Small intestine (tissue), 7 donors: ENCODE measurements around the gene NF2. TPM values are rescaled to one million over a fixed set of nuclear protein-coding genes. Genes with fewer than 3 reads are reported as not detected.
"Not testable (repeated sequence)": the region's sequence is repeated elsewhere in the genome, so short reads cannot be mapped to it uniquely, and the experiment has no call there.

Experiments
- DNase-seq, 2 donors: peaks; one replicate each; pipeline versions ENCODE4 v3.0.0 to v3.0.0-alpha.2; 2013
- FAIRE-seq: peaks from 2 replicates; lab custom pipeline; 2012; peaks lifted over from hg19 to GRCh38; lab: Jason Lieb, UNC
- H3K27ac ChIP-seq, 3 donors: one replicate each; pipeline ENCODE4 v1.5.1; 2013; ENCODE audit warnings: low read length in 2 of 3, mild to moderate bottlenecking in 2 of 3, control low read depth in 1 of 3, inconsistent platforms in 1 of 3, low read depth in 1 of 3, moderate library complexity in 1 of 3
- H3K27me3 ChIP-seq, 3 donors: one replicate each; pipeline ENCODE4 v1.6.1; 2013; ENCODE audit warnings: low read length in 3 of 3, inconsistent platforms in 1 of 3; ENCODE audit not compliant: control insufficient read depth in 3 of 3, insufficient read depth in 3 of 3
- H3K36me3 ChIP-seq, 3 donors: one replicate each; pipeline ENCODE4 v1.6.1; 2013; ENCODE audit warnings: low read length in 3 of 3, inconsistent platforms in 1 of 3, low read depth in 1 of 3, mild to moderate bottlenecking in 1 of 3, moderate library complexity in 1 of 3; ENCODE audit not compliant: control insufficient read depth in 3 of 3, insufficient read depth in 2 of 3
- H3K4me1 ChIP-seq, 3 donors: one replicate each; pipeline ENCODE4 v1.6.1; 2013; ENCODE audit warnings: low read length in 2 of 3, inconsistent platforms in 1 of 3, low read depth in 1 of 3, mild to moderate bottlenecking in 1 of 3, moderate library complexity in 1 of 3; ENCODE audit not compliant: control insufficient read depth in 3 of 3, insufficient read depth in 2 of 3
- H3K4me3 ChIP-seq, 3 donors: one replicate each; pipeline ENCODE4 v1.5.1; 2013; ENCODE audit warnings: low read length in 3 of 3, control low read depth in 1 of 3, inconsistent platforms in 1 of 3, low read depth in 1 of 3, mild to moderate bottlenecking in 1 of 3, moderate library complexity in 1 of 3
- H3K9me3 ChIP-seq, 2 donors: one replicate each; pipeline ENCODE4 v1.6.1; 2013; ENCODE audit warnings: low read depth in 1 of 2, low read length in 1 of 2; ENCODE audit not compliant: control insufficient read depth in 2 of 2, insufficient read depth in 1 of 2
- WGBS, 3 donors: extraction: QIAGEN DNeasy Blood & Tissue Kit; methylation state at CpG; one replicate each; pipeline ENCODE4 v1.1.7; 2013; 5-methylcytosine and 5-hydroxymethylcytosine counted together
- polyA plus RNA-seq, 4 donors: library from polyadenylated mRNA; stranded (reverse) in 3 of 4; unstranded in 1 of 4; fragments of 200-250 nt in 3 of 4; fragments of 120-200 nt in 1 of 4; gene quantifications; one replicate each; pipeline versions ENCODE4 v1.2.1 to v1.2.3, GENCODE V29; 2013
- donor health status: healthy with polysubstance abuse.
- donor health status: control.
- donor health status: control.
- donor health status: Bipolar disorder and iron deficiency.
- donor health status: healthy.

NF2 gene
- polyA plus RNA-seq, 4 donors, result 6.5 to 14.7 (median 9.8) TPM

DNA sequence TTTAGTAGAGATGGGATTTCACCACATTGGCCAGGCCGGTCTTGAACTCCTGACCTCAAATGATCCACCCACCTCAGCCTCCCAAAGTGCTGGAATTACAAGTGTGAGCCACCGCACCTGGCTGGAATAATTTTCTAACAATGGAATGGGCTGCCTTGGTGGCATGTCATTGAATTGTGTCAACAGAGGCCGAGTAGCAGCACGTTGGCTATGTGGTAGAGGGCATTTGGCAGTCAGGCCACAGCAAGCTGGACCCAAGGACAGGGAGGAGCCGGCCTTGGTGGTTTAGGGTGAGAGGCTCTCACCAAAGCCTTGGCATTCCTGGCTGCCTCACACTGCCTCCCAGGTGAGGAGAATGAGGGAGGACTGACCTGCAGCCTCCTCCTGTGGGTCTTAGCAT is 18.5 kb upstream of the NF2 start:
- 90 to 94% (median 91%) methylated on average over 5 of the region's 5 CpGs for WGBS, 3 donors
- peaks cover 0 to 3% (median 0%) of the 10 kb centered on the region in 3 donors for H3K36me3 ChIP-seq
- no peaks in the 10 kb centered on the region for H3K27me3 ChIP-seq
- no peak for FAIRE-seq
- DNase-seq, result no peak
- H3K4me3 ChIP-seq, result no peak overlapping the region
- peaks cover 0 to 4% of the 10 kb centered on the region in 2 donors for H3K9me3 ChIP-seq
- peaks cover 4 to 10% (median 4%) of the 10 kb centered on the region in 3 donors for H3K4me1 ChIP-seq
- H3K27ac ChIP-seq, result no peak overlapping the region

DNA sequence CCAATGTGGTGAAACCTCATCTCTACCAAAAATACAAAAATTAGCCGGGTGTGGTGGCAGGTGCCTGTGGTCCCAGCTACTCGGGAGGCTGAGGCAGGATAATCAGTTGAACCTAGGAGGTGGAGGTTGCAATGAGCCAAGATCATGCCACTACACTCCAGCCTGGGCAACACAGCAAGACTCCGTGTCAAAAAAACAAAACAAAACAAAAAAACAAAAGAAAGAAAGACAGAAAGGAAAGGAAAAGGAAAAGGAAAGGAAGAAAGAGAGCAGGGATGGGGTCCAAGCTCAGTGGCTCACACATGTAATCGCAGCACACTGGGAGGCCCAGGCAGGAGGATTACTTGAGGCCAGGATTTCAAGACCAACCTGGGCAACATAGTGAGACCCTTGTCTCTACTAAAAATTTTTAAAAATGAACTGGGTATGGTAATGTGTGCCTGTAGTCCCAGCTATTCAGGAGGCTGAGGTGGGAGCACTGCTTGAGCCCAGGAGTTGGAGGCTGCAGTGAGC is 17.2 kb upstream of the NF2 start:
- not testable (repeated sequence) for H3K9me3 ChIP-seq, H3K36me3 ChIP-seq, FAIRE-seq, H3K27ac ChIP-seq, H3K4me3 ChIP-seq, H3K4me1 ChIP-seq, DNase-seq, H3K27me3 ChIP-seq
- WGBS, 3 donors, result 77 to 91% (median 85%) methylated on average over 4 of the region's 4 CpGs

DNA sequence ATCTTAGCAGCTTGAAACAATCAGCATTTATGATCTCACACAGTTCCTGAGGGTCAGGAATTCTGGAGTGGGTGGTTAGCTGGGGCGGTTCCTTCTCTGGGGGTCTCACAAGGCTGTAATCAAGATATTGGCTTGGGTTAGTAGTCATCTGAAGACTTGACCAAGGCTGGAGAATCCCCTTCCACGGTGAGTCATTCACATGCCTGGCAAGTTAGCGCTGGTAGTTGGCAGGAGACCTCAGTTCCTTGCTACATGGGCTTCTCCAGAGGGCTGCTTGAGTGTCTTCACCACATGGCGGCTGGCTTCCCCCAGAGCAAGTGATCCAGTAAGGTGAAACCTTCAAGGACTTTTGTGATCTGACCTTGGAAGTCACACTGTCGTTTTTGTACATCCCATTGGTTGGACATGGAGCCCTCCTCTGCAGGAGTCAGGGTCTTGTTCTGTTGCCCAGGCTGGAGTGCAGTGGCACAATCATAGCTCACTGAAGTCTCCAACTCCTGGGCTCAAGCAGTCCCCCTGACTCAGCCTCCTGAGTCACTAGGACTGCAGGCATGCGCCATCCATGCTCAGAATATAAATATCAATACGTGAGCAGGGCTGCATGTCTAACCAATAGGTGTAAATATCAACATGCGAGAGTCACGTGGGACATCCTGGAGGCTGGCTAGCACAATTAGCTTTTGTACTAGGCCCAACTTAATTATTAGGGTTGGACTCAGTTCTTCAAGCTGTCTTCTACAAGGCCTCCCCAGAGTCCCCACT is 15.3 kb upstream of the NF2 start:
- DNase-seq, result no peak
- H3K9me3 ChIP-seq, result peaks cover 0 to 4% of the 10 kb centered on the region in 2 donors
- no peak overlapping the region for H3K4me3 ChIP-seq
- no peaks in the 10 kb centered on the region for H3K27me3 ChIP-seq
- no peak overlapping the region for H3K27ac ChIP-seq
- FAIRE-seq, result no peak
- no peaks in the 10 kb centered on the region for H3K4me1 ChIP-seq
- no peaks in the 10 kb centered on the region for H3K36me3 ChIP-seq
- 72 to 79% (median 76%) methylated on average over 9 of the region's 9 CpGs for WGBS, 3 donors

DNA sequence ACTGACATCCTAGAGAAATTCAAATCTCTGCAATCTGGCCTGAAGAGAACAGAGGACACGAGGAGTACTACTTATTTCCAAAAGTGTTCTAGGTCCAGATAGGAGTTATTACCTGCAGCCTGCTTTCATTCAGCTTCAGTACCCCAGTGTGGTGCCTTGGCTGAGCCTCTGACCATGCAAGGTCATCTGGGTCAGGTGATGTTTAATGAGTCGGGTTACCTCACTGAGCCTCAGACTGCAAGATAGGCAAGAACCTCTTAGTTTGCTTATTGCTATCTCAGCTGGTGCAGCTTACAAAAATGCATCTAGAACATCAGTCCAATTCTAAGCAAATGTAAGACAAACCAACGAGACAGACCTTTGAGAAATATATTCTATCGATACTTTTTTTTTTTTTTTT is 9.5 kb upstream of the NF2 start:
- FAIRE-seq, result no peak

DNA sequence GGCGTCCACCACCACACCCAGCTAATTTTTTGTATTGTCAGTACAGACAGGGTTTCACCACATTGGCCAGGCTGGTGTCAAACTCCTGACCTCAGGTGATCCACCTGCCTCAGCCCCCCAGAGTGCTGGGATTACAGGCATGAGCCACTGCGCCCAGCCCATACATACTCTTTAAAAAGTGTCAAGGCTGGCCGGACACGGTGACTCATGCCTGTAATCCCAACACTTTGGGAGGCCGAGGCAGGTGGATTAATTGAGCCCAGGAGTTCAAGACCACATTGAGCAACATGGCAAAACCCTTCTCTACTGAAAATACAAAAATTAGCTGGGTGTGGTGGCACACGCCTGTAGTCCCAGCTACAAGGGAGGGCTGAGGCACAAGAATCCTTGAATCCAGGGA is 9.0 kb upstream of the NF2 start:
- not testable (repeated sequence) for H3K9me3 ChIP-seq, FAIRE-seq, DNase-seq, H3K36me3 ChIP-seq, H3K27me3 ChIP-seq, H3K4me3 ChIP-seq
- peaks cover 0 to 11% (median 0%) of the 10 kb centered on the region in 3 donors for H3K4me1 ChIP-seq
- WGBS, 3 donors, result 88 to 93% (median 91%) methylated on average over 6 of the region's 6 CpGs
- peak overlapping the region in 1 of 3 donors; percentile 16 for H3K27ac ChIP-seq

More for the DNA sequence above, 9.5 kb upstream of the NF2 start:
- no peak overlapping the region for H3K27ac ChIP-seq
- WGBS, 3 donors, result 56 to 72% (median 68%) methylated on average over 4 of the region's 4 CpGs
- H3K9me3 ChIP-seq, result peaks cover 0 to 7% of the 10 kb centered on the region in 2 donors
- H3K36me3 ChIP-seq, result no peaks in the 10 kb centered on the region
- H3K4me1 ChIP-seq, result peaks cover 0 to 6% (median 0%) of the 10 kb centered on the region in 3 donors
- H3K27me3 ChIP-seq, result no peaks in the 10 kb centered on the region
- peak in 1 of 2 donors; percentile 44 for DNase-seq
- H3K4me3 ChIP-seq, result no peak overlapping the region

DNA sequence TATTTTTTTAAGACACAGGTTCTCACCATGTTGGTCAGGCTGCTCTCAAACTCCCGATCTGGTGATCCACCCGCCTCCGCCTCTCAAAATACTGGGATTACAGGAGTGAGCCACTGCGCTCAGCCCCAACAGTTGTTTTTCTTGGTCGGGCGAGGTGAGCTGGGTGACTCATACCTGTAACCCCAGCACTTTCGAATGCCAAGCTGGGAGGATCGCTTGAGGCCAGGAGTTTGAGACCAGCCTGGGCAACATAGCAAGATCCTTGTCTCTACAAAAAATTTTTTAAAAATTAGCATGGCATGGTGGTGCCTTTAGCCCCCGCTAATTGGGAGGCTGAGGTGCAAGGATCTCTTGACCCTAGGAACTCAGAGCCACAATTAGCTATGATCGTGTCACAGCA is 7.0 kb upstream of the NF2 start:
- no peaks in the 10 kb centered on the region for H3K36me3 ChIP-seq
- peaks cover 0 to 11% (median 0%) of the 10 kb centered on the region in 3 donors for H3K4me1 ChIP-seq
- FAIRE-seq (no peak), DNase-seq (peak in 1 of 2 donors; percentile 42)
- no peak overlapping the region for H3K4me3 ChIP-seq
- 48 to 84% (median 70%) methylated on average over 10 of the region's 10 CpGs for WGBS, 3 donors
- H3K27ac ChIP-seq, result no peak overlapping the region
- peaks cover 0 to 7% of the 10 kb centered on the region in 2 donors for H3K9me3 ChIP-seq
- H3K27me3 ChIP-seq, result no peaks in the 10 kb centered on the region

DNA sequence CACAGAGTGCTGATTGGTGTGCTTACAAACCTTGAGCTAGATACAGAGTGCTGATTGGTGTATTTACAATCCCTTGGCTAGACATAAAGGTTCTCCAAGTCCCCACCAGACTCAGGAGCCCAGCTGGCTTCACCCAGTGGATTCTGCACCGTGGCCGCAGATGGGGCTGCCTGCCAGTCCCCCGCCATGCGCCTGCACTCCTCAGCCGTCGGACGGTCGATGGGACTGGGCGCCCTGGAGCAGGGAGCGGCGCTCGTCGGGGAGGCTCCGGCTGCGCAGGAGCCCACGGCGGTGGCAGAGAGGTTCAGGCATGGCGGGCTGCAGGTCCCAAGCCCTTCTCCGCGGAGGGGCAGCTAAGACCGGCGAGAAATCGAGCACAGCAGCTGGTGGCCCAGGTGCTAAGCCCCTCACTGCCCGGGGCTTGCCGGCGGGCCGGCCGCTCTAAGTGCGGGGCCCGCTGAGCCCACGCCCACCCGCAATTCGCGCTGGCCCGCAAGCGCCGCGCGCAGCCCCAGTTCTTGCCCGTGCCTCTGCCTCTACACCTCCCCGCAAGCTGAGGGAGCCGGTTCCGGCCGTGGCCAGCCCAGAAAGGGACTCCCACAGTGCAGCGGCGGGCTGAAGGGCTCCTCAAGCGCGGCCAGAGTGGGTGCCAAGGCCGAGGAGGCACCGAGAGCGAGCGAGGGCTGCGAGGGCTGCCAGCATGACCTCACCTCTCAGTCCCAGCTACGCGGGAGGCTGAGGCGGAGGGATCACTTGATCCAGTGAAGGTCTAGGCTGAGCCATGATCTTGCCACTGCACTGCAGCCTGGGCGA is 5.4 kb upstream of the NF2 start:
- H3K4me3 ChIP-seq, result not testable (repeated sequence)
- WGBS, 3 donors, result 88 to 90% (median 89%) methylated on average over 44 to 57 of the region's 57 CpGs

DNA sequence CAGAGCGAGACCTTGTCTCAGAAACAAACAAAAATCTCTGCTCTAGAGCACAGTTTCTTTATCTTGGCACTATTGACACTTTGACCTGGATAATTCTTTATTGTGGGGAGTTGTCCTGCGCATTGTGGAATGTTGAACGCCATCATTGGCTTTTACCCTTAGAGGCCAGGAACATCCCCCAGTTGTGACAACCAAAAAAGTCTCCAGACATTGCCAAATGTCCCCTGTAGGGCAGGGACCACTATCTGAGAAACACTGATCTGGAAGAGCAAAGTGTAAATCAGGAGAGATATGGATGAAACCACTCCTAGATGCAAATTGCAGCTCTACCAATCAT is 4.8 kb upstream of the NF2 start:
- Histone ChIP-seq H3K36me3 (no peaks in the 10 kb centered on the region), H3K9me3 (peaks cover 0 to 7% of the 10 kb centered on the region in 2 donors), H3K27ac (peak overlapping the region in 2 of 3 donors; percentile 15 to 42), H3K4me1 (peaks cover 0 to 16% (median 0%) of the 10 kb centered on the region in 3 donors), H3K27me3 (no peaks in the 10 kb centered on the region), H3K4me3 (no peak overlapping the region)
- FAIRE-seq (no peak), DNase-seq (peak; percentile 51 to 76)
- 29 to 63% (median 57%) methylated on average over 3 of the region's 3 CpGs for WGBS, 3 donors

More for the DNA sequence above, 5.4 kb upstream of the NF2 start:
- H3K4me1 ChIP-seq, result peaks cover 0 to 16% (median 0%) of the 10 kb centered on the region in 3 donors
- not testable (repeated sequence) for H3K9me3 ChIP-seq, FAIRE-seq, H3K36me3 ChIP-seq, DNase-seq, H3K27me3 ChIP-seq
- peak overlapping the region in 2 of 3 donors; percentile 15 to 42 for H3K27ac ChIP-seq
